Smooth muscle cell (in vitro differentiated cells): ENCODE data around the gene MXD1. TPM values are rescaled to one million over a fixed set of nuclear protein-coding genes. Genes with fewer than 3 reads are reported as not detected.

Source experiments
- DNase-seq: peaks from one replicate; lab custom pipeline; 2025; ENCODE audit not compliant: unreplicated experiment; lab: John Stamatoyannopoulos, UW
- H2AFZ ChIP-seq: fragments of 200-600 bp; sonication (generic); 2 replicates; pipeline ENCODE4 v1.6.0; 2016; ENCODE audit warnings: antibody characterized with exemption, low read depth, mild to moderate bottlenecking
- H3F3A ChIP-seq: fragments of 200-600 bp; sonication (generic); 2 replicates; pipeline ENCODE4 v1.6.0; 2017; ENCODE audit warnings: antibody characterized with exemption, low read depth
- H3K27ac ChIP-seq: fragments of 200-600 bp; sonication (generic); 2 replicates; pipeline ENCODE4 v1.5.1; 2016; ENCODE audit warnings: low read depth, mild to moderate bottlenecking
- H3K27me3 ChIP-seq: fragments of 200-600 bp; sonication (generic); 2 replicates; pipeline ENCODE4 v1.6.1; 2016; ENCODE audit warnings: low read depth, mild to moderate bottlenecking
- H3K36me3 ChIP-seq: fragments of 200-600 bp; sonication (generic); 2 replicates; pipeline ENCODE4 v1.5.1; 2016; ENCODE audit warnings: low read depth
- H3K4me1 ChIP-seq: fragments of 200-600 bp; sonication (generic); 2 replicates; pipeline ENCODE4 v1.5.1; 2016; ENCODE audit warnings: low read depth
- H3K4me2 ChIP-seq: fragments of 200-600 bp; sonication (generic); 2 replicates; pipeline ENCODE4 v1.6.0; 2016; ENCODE audit warnings: mild to moderate bottlenecking
- H3K4me3 ChIP-seq: fragments of 200-600 bp; sonication (generic); 2 replicates; pipeline ENCODE4 v1.5.1; 2016; ENCODE audit warnings: mild to moderate bottlenecking
- H3K79me2 ChIP-seq: fragments of 200-600 bp; sonication (generic); 2 replicates; pipeline ENCODE4 v1.6.0; 2016; ENCODE audit warnings: low read depth, mild to moderate bottlenecking
- H3K9ac ChIP-seq: fragments of 200-600 bp; sonication (generic); 2 replicates; pipeline ENCODE4 v1.6.0; 2016; ENCODE audit warnings: low read depth
- H3K9me3 ChIP-seq: fragments of 200-600 bp; sonication (generic); replicated peaks from 2 replicates; pipeline ENCODE4 v1.5.1; 2016; ENCODE audit warnings: low read depth
- H4K20me1 ChIP-seq: fragments of 200-600 bp; sonication (generic); 2 replicates; pipeline ENCODE4 v1.6.0; 2016; ENCODE audit warnings: low read depth
- CTCF ChIP-seq: fragments of 200-600 bp; sonication (generic); IDR thresholded peaks from 2 replicates; pipeline ENCODE4 v1.5.1; 2017; ENCODE audit warnings: borderline replicate concordance, mild to moderate bottlenecking, antibody characterized with exemption; ENCODE audit not compliant: insufficient read depth, poor library complexity, severe bottlenecking
- WGBS: methylation state at CpG from one replicate; pipeline ENCODE4 v1.1.7; 2016; ENCODE audit warnings: low lambda C conversion rate; 5-methylcytosine and 5-hydroxymethylcytosine counted together
- polyA plus RNA-seq: library from polyadenylated mRNA; unstranded; fragments of >200 nt; fragmentation: Nextera tagmentation; extraction: Ambion mirVana; gene quantifications from 2 replicates; pipeline ENCODE4 v1.2.1, GENCODE V29; 2016
- total RNA-seq: library from RNA; depleted of rRNA; stranded (reverse); fragments of >200 nt; gene quantifications from 2 replicates; pipeline ENCODE4 v1.2.3, GENCODE V29; 2014

The MXD1 gene
- total and polyA plus RNA-seq, 2 experiments from 2014 or later, result 7.9 to 10.2 TPM

- Histone ChIP-seq H3K4me1 (no peaks in the 10 kb centered on the region), H3K79me2 (no peaks in the 10 kb centered on the region), H2AFZ (no peak overlapping the region), H3K9me3 (no peaks in the 10 kb centered on the region), H3K27ac (no peak overlapping the region), H4K20me1 (no peaks in the 10 kb centered on the region), H3K9ac (no peak overlapping the region), H3F3A (no peaks in the 10 kb centered on the region), H3K4me3 (no peak overlapping the region), H3K4me2 (no peak overlapping the region), H3K27me3 (no peaks in the 10 kb centered on the region), H3K36me3 (no peaks in the 10 kb centered on the region)
- 94% methylated on average over 16 of the region's 16 CpGs for WGBS
- DNase-seq, result no peak
- TF ChIP-seq CTCF, result no peak
Measured at GRCh38 chr2:69969126-69969983, 54.4 kb downstream of the MXD1 start.

- WGBS, result 77% methylated on average over 4 of the region's 4 CpGs
- TF ChIP-seq CTCF, result no peak
Measured at GRCh38 chr2:69969991-69970390, 55.1 kb downstream of the MXD1 start.

GRCh38 chr2:69972822-69973221 lies 57.9 kb downstream of the MXD1 start:
- Histone ChIP-seq H3F3A (no peaks in the 10 kb centered on the region), H3K27ac (no peak overlapping the region), H3K36me3 (no peaks in the 10 kb centered on the region), H3K9me3 (no peaks in the 10 kb centered on the region), H3K4me1 (no peaks in the 10 kb centered on the region), H2AFZ (no peak overlapping the region), H3K4me2 (no peak overlapping the region), H3K4me3 (no peak overlapping the region), H3K79me2 (no peaks in the 10 kb centered on the region), H4K20me1 (no peaks in the 10 kb centered on the region), H3K9ac (no peak overlapping the region), H3K27me3 (no peaks in the 10 kb centered on the region)
- 100% methylated on average over 1 of the region's 1 CpG for WGBS
- DNase-seq, result no peak
- TF ChIP-seq CTCF, result no peak

More at GRCh38 chr2:69969991-69970390, 55.1 kb downstream of the MXD1 start:
- no peaks in the 10 kb centered on the region for H3F3A ChIP-seq
- no peaks in the 10 kb centered on the region for H3K27me3 ChIP-seq
- no peaks in the 10 kb centered on the region for H3K9me3 ChIP-seq
- no peak overlapping the region for H3K4me3 ChIP-seq
- H3K9ac ChIP-seq, result no peak overlapping the region
- H3K36me3 ChIP-seq, result no peaks in the 10 kb centered on the region
- no peaks in the 10 kb centered on the region for H4K20me1 ChIP-seq
- no peak overlapping the region for H2AFZ ChIP-seq
- H3K27ac ChIP-seq, result no peak overlapping the region
- no peak for DNase-seq
- H3K4me1 ChIP-seq, result no peaks in the 10 kb centered on the region
- no peak overlapping the region for H3K4me2 ChIP-seq
- H3K79me2 ChIP-seq, result no peaks in the 10 kb centered on the region

GRCh38 chr2:69973335-69973735 lies 58.4 kb downstream of the MXD1 start:
- Histone ChIP-seq H2AFZ (no peak overlapping the region), H3K4me2 (no peak overlapping the region), H3K79me2 (no peaks in the 10 kb centered on the region), H3K9me3 (no peaks in the 10 kb centered on the region), H3K27ac (no peak overlapping the region), H4K20me1 (no peaks in the 10 kb centered on the region), H3K4me1 (no peaks in the 10 kb centered on the region), H3K9ac (no peak overlapping the region), H3K4me3 (no peak overlapping the region), H3F3A (no peaks in the 10 kb centered on the region), H3K36me3 (no peaks in the 10 kb centered on the region), H3K27me3 (no peaks in the 10 kb centered on the region)
- no peak for DNase-seq
- WGBS, result 48% methylated on average over 4 of the region's 4 CpGs
- no peak for TF ChIP-seq CTCF
